Measurements from ENCODE around the gene SLC66A2.

SLC66A2 gene

DNA sequence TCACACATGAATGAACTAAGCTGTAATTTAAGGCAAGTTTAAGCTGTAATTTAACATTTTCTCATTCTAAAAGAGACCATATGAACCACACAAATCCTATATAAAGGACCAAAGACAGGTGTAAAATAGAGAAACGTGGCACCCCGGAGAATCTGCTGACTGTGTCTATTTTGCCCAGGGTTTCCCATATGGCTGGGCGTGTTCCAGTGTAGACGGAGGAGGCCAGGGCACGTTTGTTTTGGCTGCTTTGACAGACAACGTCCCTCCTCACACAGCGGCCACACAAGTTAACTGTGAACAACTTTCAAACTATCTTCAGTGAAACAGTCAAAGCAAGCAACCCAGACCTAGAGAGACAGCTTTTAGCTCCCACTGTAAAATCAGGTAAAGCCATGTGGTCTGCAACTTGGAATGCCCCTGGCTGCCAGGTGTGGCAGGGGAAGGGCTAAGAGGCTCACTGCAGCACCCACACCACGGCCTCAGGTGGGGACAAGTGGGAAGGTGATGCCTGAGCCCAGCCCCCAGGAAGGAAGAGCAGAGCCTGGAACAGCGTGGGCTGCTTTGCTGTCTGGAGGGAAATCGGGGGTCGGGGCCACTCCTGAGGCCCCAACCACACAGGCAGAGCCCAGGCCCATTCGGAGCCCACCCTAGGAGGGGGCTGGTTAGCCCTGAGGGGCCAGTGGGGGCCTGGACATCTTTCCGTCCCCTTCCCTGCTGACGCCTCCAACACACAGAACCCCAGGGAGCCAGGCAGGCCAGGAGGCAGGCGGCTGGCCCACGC is 40.7 kb downstream of the SLC66A2 start:
- no peak overlapping the region for H3K4me3 ChIP-seq (replicated peaks; ENCODE audit: insufficient read depth, low read length)
- H3K27me3 ChIP-seq (ENCODE audit: insufficient read depth, poor library complexity, severe bottlenecking), result no peaks in the 10 kb centered on the region
- TF ChIP-seq POLR2AphosphoS5 (IDR thresholded peaks at IDR 0.05; ENCODE audit: low read depth) (no peak), SPI1 (IDR thresholded peaks at IDR 0.05; ENCODE audit: borderline replicate concordance, low read depth) (no peak), GABPA (IDR thresholded peaks at IDR 0.05; ENCODE audit: low read depth) (no peak)
- TF ChIP-seq, protein P1, sequence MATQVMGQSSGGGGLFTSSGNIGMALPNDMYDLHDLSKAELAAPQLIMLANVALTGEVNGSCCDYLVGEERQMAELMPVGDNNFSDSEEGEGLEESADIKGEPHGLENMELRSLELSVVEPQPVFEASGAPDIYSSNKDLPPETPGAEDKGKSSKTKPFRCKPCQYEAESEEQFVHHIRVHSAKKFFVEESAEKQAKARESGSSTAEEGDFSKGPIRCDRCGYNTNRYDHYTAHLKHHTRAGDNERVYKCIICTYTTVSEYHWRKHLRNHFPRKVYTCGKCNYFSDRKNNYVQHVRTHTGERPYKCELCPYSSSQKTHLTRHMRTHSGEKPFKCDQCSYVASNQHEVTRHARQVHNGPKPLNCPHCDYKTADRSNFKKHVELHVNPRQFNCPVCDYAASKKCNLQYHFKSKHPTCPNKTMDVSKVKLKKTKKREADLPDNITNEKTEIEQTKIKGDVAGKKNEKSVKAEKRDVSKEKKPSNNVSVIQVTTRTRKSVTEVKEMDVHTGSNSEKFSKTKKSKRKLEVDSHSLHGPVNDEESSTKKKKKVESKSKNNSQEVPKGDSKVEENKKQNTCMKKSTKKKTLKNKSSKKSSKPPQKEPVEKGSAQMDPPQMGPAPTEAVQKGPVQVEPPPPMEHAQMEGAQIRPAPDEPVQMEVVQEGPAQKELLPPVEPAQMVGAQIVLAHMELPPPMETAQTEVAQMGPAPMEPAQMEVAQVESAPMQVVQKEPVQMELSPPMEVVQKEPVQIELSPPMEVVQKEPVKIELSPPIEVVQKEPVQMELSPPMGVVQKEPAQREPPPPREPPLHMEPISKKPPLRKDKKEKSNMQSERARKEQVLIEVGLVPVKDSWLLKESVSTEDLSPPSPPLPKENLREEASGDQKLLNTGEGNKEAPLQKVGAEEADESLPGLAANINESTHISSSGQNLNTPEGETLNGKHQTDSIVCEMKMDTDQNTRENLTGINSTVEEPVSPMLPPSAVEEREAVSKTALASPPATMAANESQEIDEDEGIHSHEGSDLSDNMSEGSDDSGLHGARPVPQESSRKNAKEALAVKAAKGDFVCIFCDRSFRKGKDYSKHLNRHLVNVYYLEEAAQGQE (IDR thresholded peaks at IDR 0.05; ENCODE audit: insufficient replicate concordance, low read depth), result no peak
- TF ChIP-seq, protein P2, sequence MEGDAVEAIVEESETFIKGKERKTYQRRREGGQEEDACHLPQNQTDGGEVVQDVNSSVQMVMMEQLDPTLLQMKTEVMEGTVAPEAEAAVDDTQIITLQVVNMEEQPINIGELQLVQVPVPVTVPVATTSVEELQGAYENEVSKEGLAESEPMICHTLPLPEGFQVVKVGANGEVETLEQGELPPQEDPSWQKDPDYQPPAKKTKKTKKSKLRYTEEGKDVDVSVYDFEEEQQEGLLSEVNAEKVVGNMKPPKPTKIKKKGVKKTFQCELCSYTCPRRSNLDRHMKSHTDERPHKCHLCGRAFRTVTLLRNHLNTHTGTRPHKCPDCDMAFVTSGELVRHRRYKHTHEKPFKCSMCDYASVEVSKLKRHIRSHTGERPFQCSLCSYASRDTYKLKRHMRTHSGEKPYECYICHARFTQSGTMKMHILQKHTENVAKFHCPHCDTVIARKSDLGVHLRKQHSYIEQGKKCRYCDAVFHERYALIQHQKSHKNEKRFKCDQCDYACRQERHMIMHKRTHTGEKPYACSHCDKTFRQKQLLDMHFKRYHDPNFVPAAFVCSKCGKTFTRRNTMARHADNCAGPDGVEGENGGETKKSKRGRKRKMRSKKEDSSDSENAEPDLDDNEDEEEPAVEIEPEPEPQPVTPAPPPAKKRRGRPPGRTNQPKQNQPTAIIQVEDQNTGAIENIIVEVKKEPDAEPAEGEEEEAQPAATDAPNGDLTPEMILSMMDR (IDR thresholded peaks at IDR 0.05; ENCODE audit: insufficient read depth, low read length), result no peak
- no peak overlapping the region for H3K27ac ChIP-seq (replicated peaks)
- DNase-seq (ENCODE audit: low read depth in 1 of 2, low spot score in 1 of 2), result no peak

DNA sequence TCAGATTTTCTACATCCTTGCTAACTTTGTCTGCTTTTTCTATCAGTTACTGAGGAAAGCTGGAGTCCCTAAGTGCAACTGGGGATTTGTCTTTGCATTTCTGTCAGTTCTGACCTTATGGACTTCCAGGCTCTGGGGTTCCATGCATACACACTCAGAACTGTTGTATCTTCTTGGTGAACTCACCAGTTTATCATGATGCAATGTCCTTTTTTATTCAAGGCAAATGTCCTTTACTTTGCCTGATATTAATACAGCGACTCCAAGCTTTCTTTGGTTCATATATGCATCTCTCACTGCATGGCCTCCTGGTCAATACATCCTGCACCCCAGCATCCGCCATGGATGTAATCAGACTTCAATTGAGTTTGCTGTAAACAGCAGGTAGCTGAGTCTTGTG is 44.7 kb downstream of the SLC66A2 start:
- H3K27ac ChIP-seq (replicated peaks), result no peak overlapping the region
- H3K27me3 ChIP-seq (ENCODE audit: insufficient read depth, poor library complexity, severe bottlenecking), result no peaks in the 10 kb centered on the region
- DNase-seq (ENCODE audit: low read depth in 1 of 2, low spot score in 1 of 2), result no peak
- TF ChIP-seq, protein P1 (IDR thresholded peaks at IDR 0.05; ENCODE audit: insufficient replicate concordance, low read depth), result no peak
- TF ChIP-seq SPI1 (IDR thresholded peaks at IDR 0.05; ENCODE audit: borderline replicate concordance, low read depth) (no peak), POLR2AphosphoS5 (IDR thresholded peaks at IDR 0.05; ENCODE audit: low read depth) (no peak), GABPA (IDR thresholded peaks at IDR 0.05; ENCODE audit: low read depth) (no peak)
- TF ChIP-seq, protein P2 (IDR thresholded peaks at IDR 0.05; ENCODE audit: insufficient read depth, low read length), result no peak
- no peak overlapping the region for H3K4me3 ChIP-seq (replicated peaks; ENCODE audit: insufficient read depth, low read length)

DNA sequence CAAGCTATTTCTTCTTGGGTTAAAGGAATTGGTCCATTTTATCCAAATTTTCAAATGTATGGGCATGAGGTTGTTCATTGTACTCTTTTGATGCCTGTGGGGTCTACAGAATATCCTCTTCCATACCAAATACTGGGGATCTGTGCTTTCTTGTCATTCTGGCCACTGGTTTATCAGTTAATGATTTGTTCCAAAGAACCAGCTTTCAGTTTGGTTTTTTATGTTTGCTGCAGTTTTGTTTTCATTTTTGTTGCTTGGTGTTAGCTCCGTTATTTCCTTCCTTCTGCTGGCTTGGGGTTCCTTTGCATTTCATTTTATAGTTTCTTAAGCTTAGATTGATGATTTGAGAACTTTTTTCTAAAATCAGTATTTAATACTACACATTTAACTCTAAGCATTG is 45.5 kb downstream of the SLC66A2 start:
- TF ChIP-seq GABPA (IDR thresholded peaks at IDR 0.05; ENCODE audit: low read depth) (no peak), SPI1 (IDR thresholded peaks at IDR 0.05; ENCODE audit: borderline replicate concordance, low read depth) (no peak), POLR2AphosphoS5 (IDR thresholded peaks at IDR 0.05; ENCODE audit: low read depth) (no peak)
- TF ChIP-seq, protein P2 (IDR thresholded peaks at IDR 0.05; ENCODE audit: insufficient read depth, low read length), result no peak
- TF ChIP-seq, protein P1 (IDR thresholded peaks at IDR 0.05; ENCODE audit: insufficient replicate concordance, low read depth), result no peak
- no peaks in the 10 kb centered on the region for H3K27me3 ChIP-seq (ENCODE audit: insufficient read depth, poor library complexity, severe bottlenecking)
- H3K4me3 ChIP-seq (replicated peaks; ENCODE audit: insufficient read depth, low read length), result no peak overlapping the region
- no peak overlapping the region for H3K27ac ChIP-seq (replicated peaks)
- no peak for DNase-seq (ENCODE audit: low read depth in 1 of 2, low spot score in 1 of 2)
